ENCODE measurements around the gene SEC62.

Gene SEC62

GRCh38 chr3:169966428-169966950 is at the start of gene SEC62:
TSS of gene SEC62 (plus strand) at chr3:169966807. CDS start at chr3:169966823, 16 bp downstream.
- DNase-seq, result peak; percentile 42 to 96 (median 89)

DNA sequence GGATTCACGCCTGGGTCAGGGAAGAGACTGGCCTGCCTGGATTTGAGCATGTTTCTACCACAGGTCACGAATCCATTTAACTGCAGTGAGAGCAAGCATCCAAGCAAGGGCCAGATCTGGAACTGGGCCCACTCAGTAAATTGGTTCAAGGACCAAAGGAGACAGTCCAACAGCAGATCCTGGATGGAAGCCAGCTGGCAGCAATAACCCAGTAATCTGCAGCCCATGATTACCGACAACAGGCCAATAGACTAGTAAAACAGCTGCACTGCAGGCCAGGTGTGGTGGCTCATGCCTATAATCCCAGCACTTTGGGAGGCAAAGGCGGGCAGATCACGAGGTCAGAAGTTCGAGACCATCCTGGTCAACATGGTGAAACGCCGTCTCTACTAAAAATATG is 43.4 kb upstream of the SEC62 start:
- peak in 3 of 58 donors; percentile 1 to 38 (median 12) for DNase-seq

DNA sequence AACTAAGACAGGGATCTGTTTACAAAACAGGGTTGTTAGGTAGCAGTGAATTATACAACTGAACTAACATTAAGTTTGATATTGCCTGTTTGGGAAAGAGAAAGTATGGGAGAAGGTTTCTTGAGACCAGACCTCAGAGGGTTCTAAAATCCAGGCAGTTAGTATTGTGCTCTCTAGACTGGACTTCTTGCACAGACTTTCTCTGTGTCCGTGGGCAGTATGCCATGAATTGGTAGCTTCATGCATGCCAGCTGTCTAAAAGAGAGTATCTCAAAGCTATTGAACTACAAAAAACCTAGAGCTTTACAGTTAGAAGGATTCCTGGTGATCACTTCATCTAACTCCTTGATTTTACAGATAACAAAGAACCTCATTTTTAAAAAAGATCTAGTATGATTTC is 42.8 kb upstream of the SEC62 start:
- DNase-seq, result peak in 3 of 58 donors; percentile 2 to 6 (median 5)

GRCh38 chr3:169929830-169930519 is 36.6 kb upstream of the SEC62 start:
- DNase-seq, result no peak

DNA sequence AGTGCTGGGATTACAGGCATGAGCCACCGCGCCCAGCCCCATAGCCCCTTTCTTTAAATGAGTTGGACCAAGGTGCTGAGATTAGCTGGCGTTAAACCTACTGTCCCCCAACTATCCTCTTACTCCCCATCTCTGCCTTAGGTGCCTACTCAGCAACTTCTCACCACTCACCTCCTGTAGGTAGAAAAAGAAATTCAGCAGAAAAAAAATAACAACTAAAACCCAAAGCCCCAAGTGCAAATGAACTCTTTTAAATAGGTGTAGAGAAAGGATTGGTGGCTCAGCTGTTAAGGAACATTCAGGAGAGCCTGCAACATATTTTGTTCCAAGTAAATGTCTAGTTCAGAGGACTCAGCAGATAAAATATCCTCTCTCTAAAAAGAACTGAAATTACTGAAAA is 35.8 kb upstream of the SEC62 start:
- DNase-seq, result no peak

DNA sequence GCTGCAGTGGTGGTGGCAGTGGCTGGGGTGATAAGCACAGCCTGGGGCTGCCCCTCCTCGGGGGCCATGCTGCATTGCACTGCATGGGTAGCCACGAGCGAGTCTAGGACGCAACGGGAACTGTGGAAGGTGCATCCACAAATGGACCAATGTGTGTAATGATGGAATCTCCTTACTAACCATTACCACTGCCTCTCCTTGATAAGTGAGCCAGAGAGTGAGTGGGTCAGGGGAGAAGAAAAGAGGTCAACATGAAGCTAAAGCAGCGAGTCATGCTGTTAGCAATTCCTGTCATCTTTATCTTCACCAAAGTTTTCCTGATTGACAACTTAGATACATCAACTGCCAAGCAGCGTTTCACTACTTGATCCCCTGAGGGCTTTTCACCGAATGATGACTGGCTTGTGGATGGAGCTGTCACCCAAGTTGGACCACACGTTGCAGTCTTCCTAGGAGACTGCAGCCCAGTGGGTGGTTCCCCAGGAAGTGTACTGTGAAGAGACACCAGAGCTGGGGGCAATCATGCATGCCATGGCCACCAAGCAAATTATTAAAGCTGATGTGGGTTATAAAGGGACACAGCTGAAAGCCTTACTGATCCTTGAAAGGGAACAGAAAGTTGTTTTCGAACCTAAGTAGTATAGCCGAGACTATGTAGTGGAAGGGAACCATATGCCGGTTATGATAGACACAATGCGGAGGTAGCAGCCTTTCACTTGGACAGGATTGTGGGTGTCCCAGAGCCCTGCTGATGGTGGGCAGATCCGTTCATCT is 34.7 kb upstream of the SEC62 start:
- DNase-seq, result no peak

- no peak for DNase-seq
These were observed 27.3 kb upstream of the SEC62 start for GRCh38 chr3:169939320-169939719.

DNA sequence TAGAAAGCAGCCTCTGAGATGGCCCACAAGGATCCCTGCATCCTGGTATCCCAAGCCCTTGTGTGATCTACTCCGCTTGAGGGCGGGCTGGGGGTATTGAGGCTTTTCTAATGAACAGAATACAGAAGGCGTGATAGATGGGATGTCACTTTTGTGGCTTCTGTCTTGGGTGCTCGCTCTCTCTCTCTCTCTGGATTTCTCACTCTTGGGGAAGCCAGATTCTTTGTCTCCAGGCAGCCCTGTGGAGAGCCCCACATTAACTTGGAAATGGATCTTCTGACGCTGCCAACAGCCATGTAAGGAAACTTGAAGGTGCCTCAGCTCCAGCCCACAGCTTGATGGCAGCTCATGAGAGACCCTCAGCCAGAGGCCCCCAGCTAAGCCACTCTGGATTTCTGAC is 26.9 kb upstream of the SEC62 start:
- no peak for DNase-seq

- DNase-seq, result no peak
These were observed 26.0 kb upstream of the SEC62 start for GRCh38 chr3:169940470-169941181.

DNA sequence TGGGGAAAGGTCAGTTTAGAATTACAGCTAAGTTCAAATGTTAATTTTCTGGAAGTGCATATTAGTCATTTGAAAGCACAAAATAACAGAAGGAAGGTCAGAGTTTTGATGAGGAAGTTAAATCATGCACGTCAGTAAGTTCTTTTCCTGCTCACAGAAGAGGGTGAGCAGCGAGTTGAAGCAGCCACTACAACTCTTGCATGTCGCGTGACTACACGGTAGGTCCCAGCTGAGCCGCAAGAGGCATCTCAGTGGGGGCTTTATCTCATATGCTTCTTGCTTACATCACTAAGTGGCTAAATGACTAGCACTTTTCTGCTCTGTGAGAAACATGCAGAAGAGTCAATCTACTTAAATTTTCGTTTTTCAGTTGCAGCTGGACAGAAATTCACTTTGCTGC is 21.3 kb upstream of the SEC62 start:
- DNase-seq, result no peak

DNA sequence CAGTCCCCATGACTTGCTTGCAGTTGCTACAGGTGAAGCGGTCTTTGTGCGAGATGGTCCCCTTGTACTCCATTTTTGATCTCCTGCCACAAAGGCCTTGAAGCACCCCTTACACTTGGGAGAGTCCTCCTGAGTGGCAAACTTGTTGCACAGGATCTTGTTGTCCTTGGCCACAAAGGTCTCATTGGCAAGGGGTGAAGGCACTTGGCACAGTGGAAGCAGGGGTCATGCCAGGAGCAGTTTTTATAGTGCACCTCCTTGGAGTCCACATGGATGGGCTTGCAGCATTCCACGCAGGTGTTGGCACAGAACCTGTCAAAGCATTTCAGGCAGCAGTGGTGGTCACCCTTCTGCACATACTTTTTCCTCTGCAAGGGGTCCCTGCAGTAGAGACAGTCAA is 20.3 kb upstream of the SEC62 start:
- DNase-seq, result no peak

DNA sequence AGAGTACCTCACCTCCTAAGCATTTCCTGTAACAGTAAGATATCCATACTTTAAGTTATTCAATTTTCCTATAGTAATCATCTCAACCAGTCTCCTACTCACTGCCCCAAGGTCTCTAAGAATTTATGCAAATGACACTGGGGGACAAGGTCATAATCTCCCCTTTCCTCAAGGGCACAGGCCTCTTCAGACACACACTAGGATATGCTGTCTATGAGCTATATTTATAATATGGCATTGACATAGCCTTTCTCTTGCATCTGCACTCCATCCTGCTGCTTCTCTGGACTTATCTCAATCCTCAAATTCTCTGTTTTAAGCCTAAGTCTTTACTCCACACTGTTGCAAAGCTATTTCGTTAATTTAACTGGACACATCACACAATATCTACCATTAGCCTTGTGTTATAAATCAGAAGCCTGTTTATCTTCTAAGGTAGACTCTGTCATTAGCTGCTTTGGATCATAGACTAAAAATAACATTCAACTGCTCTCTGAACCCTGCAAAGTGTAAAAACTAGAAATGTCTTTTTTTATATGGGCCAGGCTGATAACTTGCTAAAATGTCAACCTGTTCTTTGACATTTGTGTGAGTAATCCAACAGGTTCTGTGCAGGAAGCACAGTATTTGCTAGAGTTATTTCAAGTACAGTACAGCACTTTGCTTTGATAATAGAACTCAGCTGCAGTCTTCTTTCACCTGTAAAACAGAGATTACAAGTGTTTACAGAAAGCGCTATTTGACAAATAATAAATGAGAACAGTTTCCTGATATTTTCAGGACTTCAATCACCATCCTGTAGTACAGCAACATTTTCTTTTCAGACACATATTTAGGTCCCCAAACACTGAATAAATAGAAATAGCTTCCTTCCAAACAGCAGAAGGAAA is 17.8 kb upstream of the SEC62 start:
- DNase-seq, result no peak

- no peak for DNase-seq
These were observed 14.6 kb upstream of the SEC62 start for GRCh38 chr3:169952045-169952444.

DNA sequence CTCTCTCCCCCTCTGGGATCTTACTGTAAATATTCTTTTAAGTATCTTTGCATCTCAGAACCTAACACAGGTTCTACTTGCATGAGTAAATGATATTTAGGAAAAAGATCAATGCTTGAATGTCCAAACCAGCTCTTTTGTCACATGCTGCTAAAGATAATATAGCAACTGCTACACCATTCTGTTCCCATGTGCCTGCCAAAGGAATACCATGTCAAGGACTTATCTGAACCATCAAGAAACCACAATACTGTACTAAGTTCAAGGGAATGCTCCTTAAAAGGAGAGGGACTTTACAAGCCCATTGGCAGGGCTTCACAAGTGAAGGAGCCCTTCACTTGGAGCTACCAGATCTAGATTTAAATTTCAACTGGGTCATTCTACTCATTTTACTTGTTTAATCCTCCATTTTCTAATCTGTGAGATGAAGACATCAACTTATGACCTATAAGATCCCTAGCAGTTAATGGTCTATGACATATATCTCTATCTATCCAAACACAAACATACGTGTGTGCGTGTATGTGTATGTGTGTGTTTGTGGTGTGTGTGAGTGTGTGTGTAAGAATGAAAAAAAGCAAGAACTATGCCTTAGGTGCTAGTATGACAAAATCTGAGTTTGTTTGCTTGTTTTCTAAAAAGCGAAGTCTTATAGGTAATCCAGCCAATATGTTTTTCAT is 13.0 kb upstream of the SEC62 start:
- DNase-seq, result no peak

DNA sequence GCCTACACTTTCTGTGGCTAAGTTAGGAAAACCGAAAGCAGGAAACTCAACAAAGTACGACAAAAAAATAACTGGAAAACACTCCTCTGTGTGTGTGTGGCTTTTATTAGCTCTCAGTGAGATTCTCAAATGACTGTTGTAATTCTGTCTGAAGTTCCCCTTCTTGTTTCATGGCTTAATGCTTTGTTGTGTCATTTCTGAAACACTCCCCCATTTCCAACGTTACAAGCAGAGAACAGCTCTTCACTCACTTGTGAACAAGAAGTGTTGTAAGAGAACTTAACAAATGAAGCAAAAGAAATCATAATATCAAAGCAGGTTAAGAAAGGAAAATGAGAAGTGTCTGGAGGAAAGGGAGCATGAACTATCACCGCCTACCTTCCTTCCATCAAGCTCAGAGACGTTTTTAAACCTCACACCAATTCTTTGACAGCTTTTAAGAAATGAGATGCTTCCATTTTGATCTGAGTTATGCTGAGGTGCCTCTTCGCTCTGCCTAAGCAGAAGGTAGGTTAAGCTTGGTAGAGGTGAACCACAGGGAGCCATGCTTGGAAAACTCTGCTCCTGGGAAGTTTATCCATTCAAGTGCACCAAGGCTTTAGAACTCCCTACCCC is 12.4 kb upstream of the SEC62 start:
- DNase-seq, result no peak

GRCh38 chr3:169955406-169955805 is 11.2 kb upstream of the SEC62 start:
- DNase-seq, result no peak

DNA sequence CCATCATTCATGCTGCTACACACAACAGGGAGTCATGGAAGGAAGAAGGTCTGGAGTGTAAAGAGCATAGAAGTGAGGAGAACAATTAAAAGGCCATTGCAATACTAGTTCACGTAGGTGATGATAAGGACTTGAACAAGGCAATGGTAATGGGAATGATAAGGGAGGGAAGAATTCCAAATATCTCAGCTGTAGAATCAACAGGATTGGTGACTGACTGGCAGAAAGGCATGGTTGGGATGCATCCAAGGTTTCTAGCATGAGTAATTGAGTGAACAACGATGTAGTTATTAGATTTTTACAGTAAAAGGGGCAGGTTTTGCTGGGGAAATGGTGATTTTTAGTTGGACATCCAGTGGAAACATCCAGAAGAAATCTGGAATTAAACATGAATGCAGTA is 2.4 kb upstream of the SEC62 start:
- DNase-seq, result no peak

- DNase-seq, result peak in 7 of 58 donors; percentile 4 to 55 (median 43)
These were observed 812 bp upstream of the SEC62 start for GRCh38 chr3:169965562-169966427.
